Ascending aorta (tissue), 2 donors: ENCODE measurements around the gene JUNB. TPM values are rescaled to one million over a fixed set of nuclear protein-coding genes. Genes with fewer than 3 reads are reported as not detected.

Experiments
- DNase-seq, 2 donors: peaks; one replicate each; pipeline ENCODE4 v3.0.0-alpha.2; 2019; ENCODE audit warnings: low spot score in 2 of 2
- H3K27ac ChIP-seq, 2 donors: fragments of 200-600 bp; sonication (generic); one replicate each; pipeline ENCODE4 v1.5.1; 2016 to 2017; ENCODE audit warnings: mild to moderate bottlenecking in 1 of 2
- H3K27me3 ChIP-seq: fragments of 200-600 bp; sonication (generic); one replicate; pipeline ENCODE4 v1.5.1; 2017
- H3K36me3 ChIP-seq, 2 donors: fragments of 200-600 bp; sonication (generic); one replicate each; pipeline ENCODE4 v1.5.1; 2016
- H3K4me1 ChIP-seq, 2 donors: fragments of 200-600 bp; sonication (generic); one replicate each; pipeline ENCODE4 v1.5.1; 2016 to 2017; ENCODE audit warnings: mild to moderate bottlenecking in 1 of 2
- H3K4me3 ChIP-seq, 2 donors: fragments of 200-600 bp; sonication (generic); one replicate each; pipeline ENCODE4 v1.5.1; 2016 to 2017; ENCODE audit warnings: mild to moderate bottlenecking in 1 of 2
- H3K9me3 ChIP-seq, 2 donors: fragments of 200-600 bp; sonication (generic); one replicate each; pipeline ENCODE4 v1.5.1; 2016
- CTCF ChIP-seq, 3 experiments: fragments of 200-600 bp in 2 of 3; fragments of 450-650 bp in 1 of 3; sonication (generic) in 2 of 3; IDR thresholded peaks; one replicate each; pipeline ENCODE4 v1.5.1; 2016 to 2019; ENCODE audit warnings: antibody characterized with exemption in 3 of 3, mild to moderate bottlenecking in 1 of 3, moderate library complexity in 1 of 3
- intact Hi-C: fragments of 100-400 bp; cut with DNase I; formaldehyde crosslinking; loops from one replicate; pipeline ENCODE4 v1.15.1; 2023
- total RNA-seq: library from RNA; depleted of rRNA; stranded (reverse); fragments of >200 nt; gene quantifications from one replicate; pipeline ENCODE4 v1.1.0, GENCODE V29; 2016

The JUNB gene
- total RNA-seq, 1 donor from 2014 or later = 3,581 TPM

- no peaks in the 10 kb centered on the region for H3K9me3 ChIP-seq
- H3K27ac ChIP-seq = peak overlapping the region; percentile 93 to 96
- no peaks in the 10 kb centered on the region for H3K36me3 ChIP-seq
- H3K27me3 ChIP-seq = no peaks in the 10 kb centered on the region
- H3K4me3 ChIP-seq = peak overlapping the region in 1 of 2 donors; percentile 70
- H3K4me1 ChIP-seq = peaks cover 34 to 50% of the 10 kb centered on the region in 2 donors
- no peak for TF ChIP-seq CTCF (IDR thresholded peaks at IDR 0.05)
- DNase-seq = peak; percentile 43 to 82
- intact Hi-C loops = loop anchor here (1.0 to 5.0 kb wide), 3 partner anchors 12 to 1588 kb away; partner anchors contain the start of genes IER2, JUNB and STX10
Measured at GRCh38 chr19:12779162-12779993, 11.9 kb upstream of the JUNB start.

GRCh38 chr19:12782174-12782423, 9.2 kb upstream of the JUNB start:
- no peak for DNase-seq
- Histone ChIP-seq H3K27ac (peak overlapping the region; percentile 95 to 96), H3K27me3 (no peaks in the 10 kb centered on the region), H3K4me1 (peaks cover 43 to 66% of the 10 kb centered on the region in 2 donors), H3K4me3 (peak overlapping the region; percentile 58 to 65), H3K9me3 (no peaks in the 10 kb centered on the region), H3K36me3 (no peaks in the 10 kb centered on the region)
- intact Hi-C loops = loop anchor here (10.0 kb wide), 1 partner anchor 1247 kb away; the partner anchor contains the start of gene CNN1
- no peak for TF ChIP-seq CTCF (IDR thresholded peaks at IDR 0.05)

- DNase-seq = peak; percentile 83 to 93
- peak overlapping the region; percentile 95 to 96 for H3K27ac ChIP-seq
- H3K4me1 ChIP-seq = peaks cover 49 to 68% of the 10 kb centered on the region in 2 donors
- H3K36me3 ChIP-seq = no peaks in the 10 kb centered on the region
- H3K4me3 ChIP-seq = peak overlapping the region; percentile 58 to 65
- intact Hi-C loops = loop anchor here (10.0 kb wide), 1 partner anchor 1248 kb away; the partner anchor contains the start of gene CNN1
- peak in 1 of 3 experiments; percentile 15 for TF ChIP-seq CTCF (IDR thresholded peaks at IDR 0.05)
- no peaks in the 10 kb centered on the region for H3K27me3 ChIP-seq
- H3K9me3 ChIP-seq = no peaks in the 10 kb centered on the region
Measured at GRCh38 chr19:12782424-12783290, 8.6 kb upstream of the JUNB start.

- no peaks in the 10 kb centered on the region for H3K36me3 ChIP-seq
- peak overlapping the region; percentile 58 to 65 for H3K4me3 ChIP-seq
- H3K27ac ChIP-seq = peak overlapping the region; percentile 95 to 96
- peak in 1 of 2 donors; percentile 62 for DNase-seq
- intact Hi-C loops = loop anchor here (10.0 kb wide), 1 partner anchor 1249 kb away; the partner anchor contains the start of gene CNN1
- TF ChIP-seq CTCF (IDR thresholded peaks at IDR 0.05) = no peak
- H3K4me1 ChIP-seq = peaks cover 52 to 75% of the 10 kb centered on the region in 2 donors
- no peaks in the 10 kb centered on the region for H3K9me3 ChIP-seq
- H3K27me3 ChIP-seq = no peaks in the 10 kb centered on the region
Measured at GRCh38 chr19:12783291-12783848, 7.9 kb upstream of the JUNB start.

GRCh38 chr19:12783849-12784393, 7.4 kb upstream of the JUNB start:
- Histone ChIP-seq H3K4me3 (peak overlapping the region in 1 of 2 donors; percentile 65), H3K36me3 (no peaks in the 10 kb centered on the region), H3K27ac (peak overlapping the region; percentile 95 to 96), H3K4me1 (peaks cover 51 to 75% of the 10 kb centered on the region in 2 donors), H3K9me3 (no peaks in the 10 kb centered on the region), H3K27me3 (no peaks in the 10 kb centered on the region)
- peak; percentile 53 to 81 for DNase-seq
- TF ChIP-seq CTCF (IDR thresholded peaks at IDR 0.05) = no peak
- intact Hi-C loops = loop anchor here (10.0 kb wide), 1 partner anchor 1249 kb away; the partner anchor contains the start of gene CNN1
